Measurements from ENCODE around the gene PI4KA. TPM values are rescaled to one million over a fixed set of nuclear protein-coding genes. Genes with fewer than 3 reads are reported as not detected.

PI4KA gene
- total and polyA plus RNA-seq, 2 of the 13 experiments (the other 11 are each of a cell fraction or from before 2014, with no cell fraction given), result 27.4 to 56.4 TPM

DNA sequence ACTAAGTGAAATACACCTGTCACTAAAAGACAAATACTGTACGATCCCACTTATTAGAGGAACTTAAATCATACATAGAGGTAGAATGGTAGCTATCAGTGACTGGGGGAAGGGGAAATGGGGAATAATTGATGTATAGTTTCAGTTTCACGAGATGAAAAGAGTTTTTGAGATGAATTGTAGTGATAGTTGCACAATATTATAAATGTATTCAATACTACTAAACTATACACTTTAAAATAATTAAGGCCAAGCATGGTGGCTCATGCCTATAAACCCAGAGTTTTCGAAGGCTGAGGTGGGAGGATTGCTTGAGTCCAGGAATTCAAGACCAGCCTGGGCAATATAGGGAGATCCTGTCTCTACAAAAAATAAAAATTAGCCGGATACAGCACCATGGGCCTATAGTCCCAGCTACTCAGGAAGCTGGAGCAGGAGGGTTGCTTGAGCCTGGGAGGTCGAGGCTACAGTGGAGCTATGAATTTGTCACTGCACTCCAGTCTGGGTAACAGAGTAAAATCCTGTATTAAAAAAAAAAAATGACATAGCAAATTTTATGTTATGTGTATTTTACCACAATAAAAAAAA is 44.3 kb downstream of the PI4KA start (continued):
- TF ChIP-seq ZIK1 (CRISPR knock-in tag; IDR thresholded peaks at IDR 0.05; ENCODE audit: borderline replicate concordance, low read depth) (no peak), ZNF496 (CRISPR knock-in tag; IDR thresholded peaks at IDR 0.05; ENCODE audit: insufficient replicate concordance) (no peak), ONECUT2 (CRISPR knock-in tag; IDR thresholded peaks at IDR 0.05) (no peak), CHD4 (IDR thresholded peaks at IDR 0.05; ENCODE audit: borderline replicate concordance, low read length) (no peak), ZNF558 (CRISPR knock-in tag; IDR thresholded peaks at IDR 0.05; ENCODE audit: borderline replicate concordance) (no peak)

DNA sequence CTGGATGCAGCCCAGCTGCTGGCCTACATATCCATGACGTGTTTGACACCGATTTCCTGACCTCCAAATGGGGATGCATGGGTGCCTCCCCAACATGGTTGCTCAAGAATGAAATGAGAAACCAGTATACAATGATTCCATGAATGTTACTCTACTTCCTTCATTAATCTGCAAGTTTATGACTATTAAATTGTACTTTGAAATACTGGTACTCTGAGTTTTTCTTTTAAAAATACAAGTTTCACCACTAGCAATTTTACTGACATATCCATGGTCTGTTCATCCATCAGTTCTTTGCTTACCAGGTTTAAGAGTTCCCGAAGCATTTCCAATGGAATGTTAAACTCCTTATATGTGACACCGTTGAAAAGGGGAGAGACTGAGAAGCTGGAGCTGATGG is 45.6 kb downstream of the PI4KA start:
- in situ Hi-C loops (cut with HindIII; ENCODE audit: extremely low pct_ligation_motif_present, low pct_unique_long_range_greater_than_20kb), result loop anchor here (10.0 kb wide), 1 partner anchor 62 kb away; no protein-coding TSS in a partner anchor
- H3K27ac ChIP-seq (ENCODE audit: extremely low read length, insufficient read depth, low read length), result no peak overlapping the region
- no peak overlapping the region for H3K9ac ChIP-seq (ENCODE audit: insufficient read depth, low read depth, low read length)
- no TSS peak for BruUV-seq (replicated peaks)
- FAIRE-seq, result no peak
- H3K4me1 ChIP-seq (ENCODE audit: insufficient read depth, low read length), result no peaks in the 10 kb centered on the region
- DNase-seq (ENCODE audit: low spot score), result no peak
- TF ChIP-seq, protein P1, sequence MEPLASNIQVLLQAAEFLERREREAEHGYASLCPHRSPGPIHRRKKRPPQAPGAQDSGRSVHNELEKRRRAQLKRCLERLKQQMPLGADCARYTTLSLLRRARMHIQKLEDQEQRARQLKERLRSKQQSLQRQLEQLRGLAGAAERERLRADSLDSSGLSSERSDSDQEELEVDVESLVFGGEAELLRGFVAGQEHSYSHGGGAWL (CRISPR knock-in tag; IDR thresholded peaks at IDR 0.05), result no peak
- TF ChIP-seq, protein P2, sequence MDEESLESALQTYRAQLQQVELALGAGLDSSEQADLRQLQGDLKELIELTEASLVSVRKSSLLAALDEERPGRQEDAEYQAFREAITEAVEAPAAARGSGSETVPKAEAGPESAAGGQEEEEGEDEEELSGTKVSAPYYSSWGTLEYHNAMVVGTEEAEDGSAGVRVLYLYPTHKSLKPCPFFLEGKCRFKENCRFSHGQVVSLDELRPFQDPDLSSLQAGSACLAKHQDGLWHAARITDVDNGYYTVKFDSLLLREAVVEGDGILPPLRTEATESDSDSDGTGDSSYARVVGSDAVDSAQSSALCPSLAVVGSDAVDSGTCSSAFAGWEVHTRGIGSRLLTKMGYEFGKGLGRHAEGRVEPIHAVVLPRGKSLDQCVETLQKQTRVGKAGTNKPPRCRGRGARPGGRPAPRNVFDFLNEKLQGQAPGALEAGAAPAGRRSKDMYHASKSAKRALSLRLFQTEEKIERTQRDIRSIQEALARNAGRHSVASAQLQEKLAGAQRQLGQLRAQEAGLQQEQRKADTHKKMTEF (CRISPR knock-in tag; IDR thresholded peaks at IDR 0.05), result no peak
- TF ChIP-seq ZNF674 (CRISPR knock-in tag; IDR thresholded peaks at IDR 0.05; ENCODE audit: low read depth), result no peak
- H3K4me3 ChIP-seq (replicated peaks in 1 of 3; ENCODE audit: insufficient read depth in 1 of 3, low read depth in 2 of 3, low read length in 3 of 3), result no peak overlapping the region
- H3K79me2 ChIP-seq (ENCODE audit: insufficient read depth, low read length), result no peaks in the 10 kb centered on the region
- no peak overlapping the region for H2AFZ ChIP-seq (ENCODE audit: low read length)
- no peak overlapping the region for H3K4me2 ChIP-seq (ENCODE audit: low read depth, low read length)
- ChIA-PET POLR2A (no interaction called here), CTCF (ENCODE audit: low intra/inter-chr PET ratio, low total read pairs) (no interaction called here)
- H3K27me3 ChIP-seq (ENCODE audit: control insufficient read depth in 1 of 2, insufficient read depth in 2 of 2, low read length in 2 of 2), result no peaks in the 10 kb centered on the region
- no peaks in the 10 kb centered on the region for H4K20me1 ChIP-seq (ENCODE audit: insufficient read depth, low read length)
- no peak for ATAC-seq
- H3K36me3 ChIP-seq (replicated peaks in 1 of 2; ENCODE audit: control insufficient read depth in 1 of 2, insufficient read depth in 2 of 2, low read length in 2 of 2), result peaks cover 11 to 60% of the 10 kb centered on the region in 2 experiments; a peak in 4 of 5 replicates
- intact Hi-C loops (cut with micrococcal nuclease; ENCODE audit: unreplicated experiment), result no loop called here
- no peaks in the 10 kb centered on the region for H3K9me3 ChIP-seq (ENCODE audit: low read length)
- 96% methylated on average over 4 of the region's 4 CpGs for WGBS (ENCODE audit: low lambda C conversion rate)

Data from HepG2 (cell line).